Inflammatory macrophage treated with lipopolysaccharide for 4 hours (primary cell): ENCODE results near the gene ZNF562.
"Not testable (repeated sequence)": the region's sequence is repeated elsewhere in the genome, so short reads cannot be mapped to it uniquely, and the experiment has no call there.

Source experiments
- DNase-seq: peaks from one replicate; pipeline ENCODE4 v3.0.0-alpha.2; 2020

The ZNF562 gene

DNA sequence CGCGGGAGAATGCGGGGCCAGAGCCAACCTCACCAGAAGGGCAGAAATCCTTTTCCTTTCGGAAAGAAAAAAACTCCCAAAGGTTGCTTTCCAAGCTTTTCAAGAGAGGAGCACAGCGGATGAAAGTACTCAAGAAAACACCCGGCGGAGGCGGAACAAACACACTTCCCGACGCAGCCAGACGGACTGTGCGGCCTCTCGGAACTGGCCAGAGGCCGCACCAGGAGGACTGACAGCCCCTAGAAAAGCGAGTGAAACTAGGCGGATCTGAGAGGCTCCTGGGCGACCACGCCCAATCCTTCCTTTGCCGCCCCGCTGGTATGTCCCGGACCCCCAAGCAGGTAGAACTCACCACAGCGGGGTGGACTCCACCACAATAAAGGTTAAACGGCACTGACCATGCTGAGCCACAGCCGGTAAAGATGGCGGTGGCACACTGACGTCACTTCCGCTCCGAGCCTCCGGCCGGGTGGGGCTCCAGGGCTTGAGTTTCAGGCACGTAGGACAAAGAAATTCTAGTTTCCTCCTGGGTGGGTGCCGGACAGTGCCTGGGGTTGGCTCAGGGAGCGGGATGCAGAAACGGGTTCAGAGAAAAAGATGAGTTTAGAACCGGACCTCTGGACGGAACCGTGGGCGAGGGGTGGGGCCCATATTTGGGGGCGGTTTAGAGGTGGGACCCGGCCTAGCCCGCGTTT lies at the start of gene ZNF562:
ZNF562 (minus strand) TSS at position 438 of the 695 bp plus-strand sequence. CDS start 14,356 bp downstream, outside the sequence.
- DNase-seq, result peak; percentile 89

DNA sequence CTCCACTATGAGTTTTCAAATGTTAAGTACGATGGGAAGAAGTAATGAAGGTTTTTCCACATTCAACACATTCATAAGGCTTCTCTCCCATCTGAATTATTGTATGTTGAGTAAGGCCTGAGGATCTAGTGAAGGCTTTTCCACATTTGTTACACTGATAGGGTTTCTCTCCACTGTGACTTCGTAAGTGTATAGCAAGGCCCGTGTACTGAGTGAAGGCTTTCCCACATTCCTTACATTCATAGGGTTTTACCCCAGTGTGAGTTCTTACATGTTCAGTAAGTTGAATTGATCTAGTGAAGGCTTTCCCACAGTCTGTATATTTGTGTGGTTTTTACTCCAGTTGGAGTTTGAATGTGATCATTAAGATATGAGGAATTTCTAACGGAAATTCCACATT lies 49.3 kb upstream of the ZNF562 start:
- no peak for DNase-seq

DNA sequence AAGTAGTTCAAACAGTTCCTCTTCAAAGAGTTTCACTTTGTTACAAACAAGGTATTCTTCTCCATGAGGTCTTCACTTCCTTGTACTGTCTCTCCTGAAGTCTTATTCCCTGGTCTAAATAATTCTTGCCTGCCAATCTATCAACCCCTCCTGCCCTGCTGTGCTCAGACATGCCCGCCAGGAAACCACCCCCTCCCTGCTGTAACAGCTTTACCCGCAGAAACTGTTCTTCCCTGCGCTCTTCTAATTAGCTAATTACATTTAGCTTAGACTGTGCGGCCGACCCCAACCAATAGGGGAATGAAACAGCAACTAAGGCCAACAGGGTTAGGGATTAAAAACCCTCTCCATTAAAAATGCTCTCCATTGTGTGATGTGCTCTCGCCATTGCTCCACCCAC lies 47.0 kb upstream of the ZNF562 start:
- DNase-seq, result peak; percentile 8

DNA sequence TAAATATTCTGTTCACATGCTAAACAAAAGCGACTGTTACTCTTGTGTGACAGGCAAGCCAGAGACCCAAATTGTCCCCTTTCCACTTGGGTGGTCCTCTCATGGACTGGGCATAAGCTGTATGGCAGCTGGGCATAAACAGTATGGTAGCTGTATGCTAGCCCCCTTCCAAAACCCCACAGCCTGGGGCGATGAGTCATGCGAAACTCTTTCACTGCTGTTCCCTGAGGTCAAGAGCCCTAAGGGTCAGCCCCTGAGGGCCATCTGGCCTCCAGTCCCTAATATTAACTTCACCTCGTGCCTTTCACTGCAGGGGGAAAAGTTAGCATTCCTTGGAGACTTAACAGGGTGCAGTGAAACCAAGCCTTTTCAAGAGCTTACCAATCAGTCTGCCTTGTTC lies 45.6 kb upstream of the ZNF562 start:
- no peak for DNase-seq

DNA sequence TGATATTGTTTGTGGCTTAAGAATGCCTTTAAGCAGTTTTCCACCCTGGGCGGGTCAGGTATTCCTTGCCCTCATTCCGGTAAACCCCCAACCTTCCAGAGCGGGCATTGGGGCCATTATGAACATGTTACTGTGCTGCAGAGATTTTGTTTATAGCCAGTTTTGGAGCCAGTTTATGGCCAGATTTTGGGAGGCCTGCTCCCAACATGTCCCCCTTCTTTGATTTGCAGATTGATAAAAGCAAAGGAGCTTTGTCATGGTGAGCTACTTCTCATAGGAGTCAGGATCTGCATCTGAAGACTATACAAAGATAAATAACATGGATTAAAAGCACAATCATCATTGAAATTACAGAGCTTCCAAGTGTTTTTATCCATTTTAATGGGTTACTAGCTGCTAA lies 36.9 kb upstream of the ZNF562 start:
- no peak for DNase-seq

DNA sequence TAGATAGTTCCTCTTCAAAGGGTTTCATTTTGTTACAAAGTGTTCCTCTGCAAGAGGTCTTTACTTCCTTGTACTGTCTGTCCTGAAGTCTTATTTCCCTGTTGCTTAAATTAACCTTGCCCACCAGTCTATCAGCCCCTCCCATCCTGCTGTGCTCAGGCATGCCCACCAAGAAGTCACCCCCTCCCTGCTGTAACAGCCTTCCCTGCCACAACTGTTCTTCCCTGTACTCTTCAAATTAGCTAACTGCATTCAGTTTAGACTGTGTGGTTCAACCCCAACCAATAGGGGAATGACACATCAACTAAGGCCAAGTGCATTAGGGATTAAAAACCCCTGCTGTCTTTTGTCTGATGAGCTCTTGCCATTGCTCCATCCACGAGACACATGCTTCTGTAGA lies 34.4 kb upstream of the ZNF562 start:
- peak; percentile 17 for DNase-seq

DNA sequence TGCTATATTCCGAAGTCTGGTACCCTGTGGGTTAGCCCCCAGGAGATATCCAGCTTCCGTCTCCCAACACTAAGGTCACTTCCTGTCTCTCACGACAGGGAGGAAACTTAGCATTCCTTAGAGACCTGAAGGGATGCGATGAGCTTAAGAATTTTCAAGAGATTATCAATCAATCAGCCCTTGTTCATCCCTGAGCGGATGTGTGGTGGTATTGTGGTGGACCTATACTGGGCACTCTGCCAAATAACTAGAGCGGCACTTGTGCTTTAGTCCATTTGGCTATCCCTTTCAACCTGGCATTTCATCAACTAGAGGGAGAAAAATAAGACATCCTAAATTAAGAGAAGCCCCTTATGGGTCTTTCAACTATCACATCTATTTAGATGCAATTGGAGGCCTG lies 30.9 kb upstream of the ZNF562 start:
- no peak for DNase-seq

DNA sequence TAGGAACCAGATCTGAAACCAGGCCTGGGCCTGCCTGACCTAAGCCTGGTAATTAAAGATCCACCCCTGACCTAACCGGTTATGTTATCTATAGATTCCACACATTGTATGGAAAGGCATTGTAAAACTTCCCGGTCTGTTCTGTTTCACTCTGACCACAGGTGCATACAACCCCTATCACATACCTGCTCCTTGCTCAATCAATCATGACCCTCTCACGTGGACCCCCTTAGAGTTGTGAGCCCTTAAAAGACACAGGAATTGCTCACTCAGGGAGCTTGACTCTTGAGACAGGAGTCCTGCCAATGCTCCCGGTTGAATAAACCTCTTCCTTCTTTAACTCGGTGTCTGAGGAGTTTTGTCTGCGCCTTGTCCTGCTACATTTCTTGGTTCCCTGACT lies 27.3 kb upstream of the ZNF562 start:
- no peak for DNase-seq

DNA sequence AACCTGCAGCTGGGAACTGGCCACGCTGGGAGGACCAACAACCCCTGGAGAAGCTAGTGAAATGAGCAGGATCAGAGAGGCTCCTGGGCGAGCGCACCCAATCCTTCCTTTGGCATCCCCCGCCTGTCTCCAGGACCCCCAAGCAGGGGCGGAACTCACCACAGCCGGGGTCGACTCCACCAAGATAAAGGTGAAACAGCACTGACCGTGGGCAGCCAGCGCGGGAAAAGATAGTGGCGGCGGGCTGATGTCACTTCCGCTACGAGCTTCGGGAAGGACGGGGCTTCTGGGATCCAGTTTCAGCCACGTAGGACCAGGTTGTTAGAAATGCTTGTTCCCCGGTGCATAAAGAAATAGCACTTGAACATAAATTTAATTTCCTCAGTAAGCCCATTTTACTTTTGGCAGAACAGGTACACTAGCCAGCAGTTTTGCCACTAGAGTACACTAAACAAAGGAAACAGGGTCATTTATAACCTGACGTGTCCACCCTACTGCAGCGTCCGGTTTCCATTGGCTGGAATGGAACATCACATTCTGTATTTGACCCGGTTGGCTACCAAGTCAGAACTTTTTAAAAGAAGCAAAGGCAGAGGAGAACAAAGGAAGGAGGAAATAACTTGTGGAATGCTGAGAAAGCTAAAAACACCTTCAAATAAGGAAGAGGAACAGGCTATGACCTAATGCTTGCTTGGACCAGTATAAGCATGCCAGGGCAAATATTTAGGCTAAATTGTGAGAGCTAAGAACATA lies 25.5 kb upstream of the ZNF562 start:
- no peak for DNase-seq

DNA sequence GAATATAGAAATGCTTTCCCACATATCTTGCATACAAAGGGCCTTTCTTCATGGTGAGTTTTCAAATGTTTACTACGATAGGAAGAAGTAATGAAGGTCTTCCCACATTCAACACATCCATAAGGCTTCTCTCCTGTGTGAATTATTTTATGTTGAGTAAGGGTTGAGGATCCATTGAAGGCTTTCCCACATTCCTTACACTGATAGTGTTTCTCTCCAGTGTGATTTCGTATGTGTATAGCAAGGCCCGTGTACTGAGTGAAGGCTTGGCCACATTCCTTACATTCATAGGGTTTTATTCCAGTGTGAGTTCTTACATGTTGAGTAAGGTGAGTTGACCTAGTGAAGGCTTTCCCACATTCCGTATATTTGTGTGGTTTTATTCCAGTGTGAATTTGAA lies 15.4 kb upstream of the ZNF562 start:
- not testable (repeated sequence) for DNase-seq

DNA sequence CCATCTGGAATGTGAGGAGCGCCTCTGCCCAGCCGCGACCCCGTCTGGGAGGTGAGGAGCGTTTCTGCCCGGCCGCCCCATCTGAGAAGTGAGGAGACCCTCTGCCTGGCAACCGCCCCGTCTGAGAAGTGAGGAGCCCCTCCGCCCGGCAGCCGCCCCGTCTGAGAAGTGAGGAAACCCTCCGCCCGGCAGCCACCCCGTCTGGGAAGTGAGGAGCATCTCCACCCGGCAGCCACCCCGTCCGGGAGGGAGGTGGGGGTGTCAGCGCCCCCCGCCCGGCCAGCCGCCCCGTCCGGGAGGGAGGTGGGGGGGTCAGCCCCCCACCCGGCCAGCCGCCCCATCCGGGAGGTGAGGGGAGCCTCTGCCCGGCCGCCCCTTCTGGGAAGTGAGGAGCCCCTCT lies 5.1 kb upstream of the ZNF562 start:
- not testable (repeated sequence) for DNase-seq

DNA sequence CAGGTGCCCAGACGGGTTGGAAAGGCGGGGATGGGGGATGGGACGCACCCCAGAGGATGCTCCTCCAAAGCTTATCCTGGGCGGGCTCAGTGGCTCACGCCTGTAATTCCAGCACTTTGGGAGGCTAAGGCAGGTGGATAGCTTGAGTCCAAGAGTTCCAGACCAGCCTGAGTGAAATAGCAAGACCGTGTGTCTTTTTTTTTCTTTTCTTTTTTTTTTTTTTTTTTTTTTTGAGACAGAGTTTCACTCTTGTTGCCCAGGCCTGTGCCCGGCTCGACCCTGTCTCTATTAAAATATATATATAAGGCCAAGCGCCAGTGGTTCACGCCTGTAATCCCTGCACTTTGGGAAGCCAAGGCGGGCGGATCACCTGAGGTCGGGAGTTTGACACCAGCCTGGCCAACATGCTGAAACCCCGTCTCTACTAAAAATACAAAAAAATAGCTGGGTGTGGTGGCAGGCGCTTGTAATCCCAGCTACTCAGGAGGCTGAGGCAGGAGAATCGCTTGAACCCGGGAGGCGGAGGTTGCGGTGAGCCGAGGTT lies 530 bp upstream of the ZNF562 start:
- not testable (repeated sequence) for DNase-seq

DNA sequence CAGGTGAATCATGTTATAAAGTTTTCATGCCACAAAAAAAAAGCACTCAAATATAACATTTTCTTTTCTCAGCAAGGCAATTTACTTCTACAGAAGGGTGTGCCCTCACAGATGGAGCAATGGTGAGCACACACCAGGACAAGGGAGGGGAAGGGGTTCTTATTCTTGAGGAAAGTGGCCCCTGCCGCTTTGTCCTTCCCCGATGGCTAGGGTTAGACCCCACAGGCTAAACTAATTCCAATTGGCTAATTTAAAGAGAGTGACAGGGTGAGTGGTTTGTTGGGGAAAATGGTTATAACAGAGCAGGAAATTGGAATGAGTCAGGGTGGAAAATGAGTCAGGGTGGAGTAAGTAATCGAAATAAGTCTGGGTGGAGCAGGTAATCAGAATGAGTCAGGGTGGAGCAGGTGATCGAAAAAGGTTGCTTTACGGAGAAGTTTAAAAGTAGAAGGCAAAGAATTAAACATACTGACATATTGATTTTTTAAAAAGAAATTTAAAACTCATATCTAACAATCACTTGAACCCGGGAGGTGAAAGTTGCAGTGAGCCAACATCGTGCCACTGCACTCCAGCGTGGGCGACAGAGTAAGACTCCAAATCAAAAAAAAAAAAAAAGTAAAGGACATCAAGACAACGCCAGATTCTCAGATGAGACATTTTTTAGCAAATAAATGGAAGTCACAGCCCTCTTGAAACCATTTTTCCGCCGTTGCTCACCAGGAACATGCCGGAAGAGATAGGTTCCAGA lies 813 bp downstream of the ZNF562 start:
- peak; percentile 24 for DNase-seq

DNA sequence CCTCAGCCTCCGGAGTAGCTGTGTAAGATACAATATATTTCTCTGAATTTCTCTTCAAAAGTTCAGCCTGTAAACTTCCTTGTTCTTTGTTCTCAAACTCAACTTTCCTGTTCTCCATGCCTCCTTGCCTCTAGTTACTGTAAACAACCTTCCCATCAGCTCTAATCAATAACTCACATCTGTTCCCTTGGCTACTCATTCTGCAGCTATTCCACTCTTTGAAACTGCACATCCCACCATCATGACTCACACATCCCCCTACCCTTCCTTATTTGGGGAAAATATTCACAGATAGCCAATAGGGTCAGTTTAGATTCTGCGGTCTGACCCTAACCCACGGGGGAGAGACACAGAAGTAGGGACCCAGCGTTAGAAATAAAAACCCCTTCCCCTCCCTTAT lies 2.0 kb downstream of the ZNF562 start:
- no peak for DNase-seq

DNA sequence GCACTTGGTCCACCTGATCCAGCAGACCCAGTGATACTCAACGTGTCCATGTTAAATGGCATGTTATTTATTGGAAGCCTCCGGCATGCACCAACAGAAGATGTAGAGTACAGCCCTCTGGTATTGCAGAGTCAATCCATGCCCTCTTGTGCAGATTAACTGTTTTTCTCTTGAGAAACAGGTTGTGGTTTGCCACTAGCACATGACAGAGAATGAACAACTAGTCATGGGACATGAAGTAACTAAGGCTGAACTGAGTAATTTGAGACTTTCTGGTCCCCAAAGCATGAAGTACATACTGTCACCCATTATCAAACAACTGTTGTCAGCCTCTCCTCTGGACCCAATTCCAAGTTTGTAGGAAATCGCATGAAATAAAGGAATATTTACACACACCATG lies 3.2 kb downstream of the ZNF562 start:
- DNase-seq, result peak; percentile 75

DNA sequence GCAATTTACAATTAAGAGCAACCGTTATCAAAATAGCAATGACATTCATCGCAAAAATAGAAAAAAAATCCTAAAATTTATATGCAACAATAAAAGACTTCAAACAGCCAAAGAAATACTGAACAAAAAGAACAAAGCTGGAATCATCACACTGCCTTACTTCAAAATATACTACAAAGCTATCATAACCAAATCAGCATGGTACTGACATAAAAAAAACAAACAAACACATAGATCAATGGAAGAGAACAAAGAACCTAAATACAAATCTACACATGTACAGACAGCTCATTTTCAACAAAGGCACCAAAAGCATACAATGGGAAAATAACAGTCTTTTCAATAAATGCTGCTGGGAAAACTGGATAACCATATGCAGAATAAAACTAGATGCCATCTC lies 6.4 kb downstream of the ZNF562 start:
- DNase-seq, result no peak

DNA sequence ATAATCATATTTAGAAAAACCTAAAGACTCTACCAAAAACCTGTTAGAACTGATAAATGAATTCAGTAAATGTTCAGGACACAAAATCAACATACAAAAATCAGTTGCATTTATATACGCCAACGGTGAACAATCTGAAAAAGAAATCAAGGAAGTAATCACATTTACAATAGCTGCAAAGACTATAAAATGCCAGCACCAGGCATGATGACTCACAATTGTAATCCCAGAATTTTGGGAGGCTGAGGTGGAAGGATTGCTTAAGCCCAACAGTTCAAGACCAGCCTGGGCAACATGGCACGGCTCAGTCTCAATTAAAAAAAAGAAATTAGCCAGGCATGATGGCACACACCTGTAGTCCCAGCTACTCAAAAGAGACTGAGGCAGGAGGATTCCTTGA lies 7.0 kb downstream of the ZNF562 start:
- DNase-seq, result no peak

DNA sequence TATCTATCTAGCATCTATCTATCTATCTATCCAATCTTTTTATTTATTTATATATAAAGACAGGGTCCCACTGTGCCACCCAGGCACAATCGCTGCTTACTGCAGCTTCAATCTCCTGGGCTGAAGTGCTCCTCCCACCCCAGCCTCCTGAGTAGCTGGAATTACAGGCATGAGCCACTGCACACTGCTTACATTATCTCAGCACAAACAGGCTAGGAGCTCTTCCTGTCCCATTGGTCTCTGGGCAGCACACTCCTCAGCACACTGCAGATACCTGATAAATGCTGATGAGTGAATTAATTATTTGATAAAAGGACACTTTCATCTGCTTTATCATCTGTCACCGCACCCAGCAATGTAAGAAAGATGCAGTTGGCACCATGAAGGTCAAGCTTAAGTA lies 16.1 kb downstream of the ZNF562 start:
- DNase-seq, result no peak

DNA sequence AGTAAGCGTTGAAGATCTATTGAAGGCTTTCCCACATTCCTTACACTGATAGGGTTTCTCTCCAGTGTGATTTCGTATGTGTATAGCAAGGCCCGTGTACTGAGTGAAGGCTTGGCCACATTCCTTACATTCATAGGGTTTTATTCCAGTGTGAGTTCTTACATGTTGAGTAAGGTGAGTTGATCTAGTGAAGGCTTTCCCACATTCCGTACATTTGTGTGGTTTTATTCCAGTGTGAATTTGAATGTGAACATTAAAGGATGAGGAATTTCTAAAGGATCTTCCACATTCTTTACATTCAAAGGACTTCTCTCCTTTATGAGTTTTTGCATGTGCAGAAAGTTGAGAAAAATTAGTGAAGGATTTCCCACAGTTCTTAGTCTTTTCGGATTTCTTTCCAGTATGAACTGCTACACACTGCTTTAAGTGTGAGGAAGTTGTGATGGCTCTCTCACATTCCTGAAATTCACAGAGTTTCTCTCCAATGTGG lies 21.8 kb downstream of the ZNF562 start:
- DNase-seq, result not testable (repeated sequence)

DNA sequence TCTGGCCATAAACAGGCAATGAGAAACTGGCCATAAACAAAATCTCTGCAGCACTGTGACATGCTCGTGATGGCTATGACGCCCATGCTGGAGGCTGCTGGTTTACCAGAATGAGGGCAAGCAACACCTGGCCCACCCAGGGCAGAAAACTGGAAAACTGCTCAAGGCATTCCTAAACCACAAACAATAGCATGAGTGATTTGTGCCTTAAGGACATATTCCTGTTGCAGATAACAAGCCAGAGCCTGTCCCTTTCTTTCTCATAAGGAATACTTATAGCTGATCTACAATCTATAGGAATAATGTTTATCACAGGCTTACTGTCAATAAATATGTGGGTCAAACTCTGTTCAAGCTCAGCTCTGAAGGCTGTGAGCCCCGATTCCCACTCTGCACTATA lies 23.4 kb downstream of the ZNF562 start:
- not testable (repeated sequence) for DNase-seq

DNA sequence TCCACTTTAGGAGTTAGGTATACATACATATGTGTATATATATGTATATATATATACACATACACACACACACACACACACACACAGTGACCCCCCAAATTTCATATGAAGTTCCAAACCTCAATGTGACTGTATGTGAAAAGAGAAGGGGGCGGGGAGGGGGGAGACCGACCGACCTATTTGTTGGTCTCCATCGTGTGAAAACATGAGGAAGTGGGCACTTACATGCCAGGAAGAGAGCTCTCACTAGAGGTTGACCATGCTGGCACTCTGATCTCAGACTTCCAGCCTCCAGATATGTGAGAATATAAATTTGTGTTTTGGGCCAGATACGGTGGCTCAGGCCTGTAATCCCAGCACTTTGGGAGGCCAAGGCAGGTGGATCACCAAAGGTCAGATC lies 24.6 kb downstream of the ZNF562 start:
- DNase-seq, result no peak

DNA sequence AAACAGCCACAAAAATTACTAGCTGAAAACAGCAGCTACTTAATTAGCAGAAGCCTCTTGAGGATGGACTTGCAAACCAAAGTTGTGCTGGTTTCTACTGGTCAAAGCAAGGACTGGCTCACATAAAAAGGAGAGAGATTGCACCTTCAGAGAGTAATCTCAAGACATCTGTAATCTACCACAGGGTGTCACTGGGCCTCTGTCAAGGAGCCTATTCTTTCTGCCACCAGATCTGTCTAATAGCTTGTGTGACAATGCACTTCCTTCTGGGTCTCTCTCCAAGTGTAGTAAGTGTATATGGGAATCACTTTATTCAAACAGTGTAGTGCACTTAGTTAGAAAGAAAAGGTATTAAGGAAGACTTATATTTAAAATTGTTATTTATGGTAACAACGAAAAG lies 29.4 kb downstream of the ZNF562 start:
- no peak for DNase-seq

DNA sequence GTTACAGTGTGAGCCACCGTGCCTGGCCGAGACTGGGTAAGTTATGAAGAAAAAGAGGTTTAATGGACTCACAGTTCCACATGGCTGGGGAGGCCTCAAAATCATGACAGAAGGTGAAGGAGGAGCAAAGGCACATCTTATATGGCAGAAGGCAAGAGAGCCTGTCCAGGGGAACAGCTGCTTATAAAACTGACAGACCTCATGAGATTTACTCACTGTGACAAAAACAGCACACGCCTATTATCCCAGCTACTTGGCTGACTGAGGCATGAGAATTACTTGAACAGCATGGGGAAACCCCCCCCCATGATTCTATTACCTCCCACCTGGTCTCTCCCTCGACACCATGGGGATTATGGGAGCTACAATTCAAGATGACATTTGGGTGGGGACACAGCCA lies 30.4 kb downstream of the ZNF562 start:
- DNase-seq, result no peak
